Right kidney (tissue), 9 donors: Measurements from ENCODE around the gene OR13J1.
"Not testable (repeated sequence)": the region's sequence is repeated elsewhere in the genome, so short reads cannot be mapped to it uniquely, and the experiment has no call there.

ENCODE experiments used
- DNase-seq: peaks from one replicate; pipeline ENCODE4 v3.0.0-alpha.2; 2016
- long read RNA-seq, 8 donors: transcript quantifications; one replicate each; lab custom pipeline, GENCODE V29; 2026

OR13J1 gene, protein sequence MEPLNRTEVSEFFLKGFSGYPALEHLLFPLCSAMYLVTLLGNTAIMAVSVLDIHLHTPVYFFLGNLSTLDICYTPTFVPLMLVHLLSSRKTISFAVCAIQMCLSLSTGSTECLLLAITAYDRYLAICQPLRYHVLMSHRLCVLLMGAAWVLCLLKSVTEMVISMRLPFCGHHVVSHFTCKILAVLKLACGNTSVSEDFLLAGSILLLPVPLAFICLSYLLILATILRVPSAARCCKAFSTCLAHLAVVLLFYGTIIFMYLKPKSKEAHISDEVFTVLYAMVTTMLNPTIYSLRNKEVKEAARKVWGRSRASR
- long read RNA-seq, donor 1, result 0 reads
- long read RNA-seq, donor 2, result 0 reads
- long read RNA-seq, donor 3, result 0 reads
- long read RNA-seq, donor 4, result 0 reads
- long read RNA-seq, donor 5, result 0 reads
- long read RNA-seq, donor 6, result 0 reads
- long read RNA-seq, donor 7, result 0 reads
- long read RNA-seq, donor 8, result 0 reads

DNA sequence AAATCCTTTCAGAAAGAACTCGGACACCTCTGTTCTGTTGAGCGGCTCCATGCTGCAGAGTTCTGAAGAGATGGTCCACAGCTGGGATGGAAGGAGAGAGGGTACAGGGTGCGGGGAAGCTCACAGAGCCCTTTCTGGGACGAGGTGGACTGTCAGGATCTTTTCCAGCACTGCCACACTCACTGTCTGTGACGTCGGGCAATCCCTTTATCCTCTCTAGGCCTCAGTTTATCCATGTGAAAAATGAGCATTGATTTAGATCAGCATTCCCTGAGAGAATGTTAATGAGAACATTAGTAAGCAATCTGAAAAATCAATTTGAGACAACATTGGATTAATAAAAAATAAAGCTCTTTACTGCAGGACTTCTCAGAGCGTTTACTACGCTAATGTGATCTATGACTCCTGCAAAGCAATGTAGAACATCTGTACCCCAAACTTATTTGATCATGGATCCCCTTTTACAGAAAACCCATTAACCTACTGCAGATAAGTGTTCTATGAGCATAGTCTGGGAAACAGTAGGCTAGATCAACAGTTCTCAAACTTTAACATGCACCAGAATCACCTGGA lies at the start of gene OR13J1:
Gene OR13J1 (minus strand): TSS at position 51 of the 573 bp plus-strand sequence. CDS start 0 bp downstream, at position 51.
- DNase-seq, result no peak

DNA sequence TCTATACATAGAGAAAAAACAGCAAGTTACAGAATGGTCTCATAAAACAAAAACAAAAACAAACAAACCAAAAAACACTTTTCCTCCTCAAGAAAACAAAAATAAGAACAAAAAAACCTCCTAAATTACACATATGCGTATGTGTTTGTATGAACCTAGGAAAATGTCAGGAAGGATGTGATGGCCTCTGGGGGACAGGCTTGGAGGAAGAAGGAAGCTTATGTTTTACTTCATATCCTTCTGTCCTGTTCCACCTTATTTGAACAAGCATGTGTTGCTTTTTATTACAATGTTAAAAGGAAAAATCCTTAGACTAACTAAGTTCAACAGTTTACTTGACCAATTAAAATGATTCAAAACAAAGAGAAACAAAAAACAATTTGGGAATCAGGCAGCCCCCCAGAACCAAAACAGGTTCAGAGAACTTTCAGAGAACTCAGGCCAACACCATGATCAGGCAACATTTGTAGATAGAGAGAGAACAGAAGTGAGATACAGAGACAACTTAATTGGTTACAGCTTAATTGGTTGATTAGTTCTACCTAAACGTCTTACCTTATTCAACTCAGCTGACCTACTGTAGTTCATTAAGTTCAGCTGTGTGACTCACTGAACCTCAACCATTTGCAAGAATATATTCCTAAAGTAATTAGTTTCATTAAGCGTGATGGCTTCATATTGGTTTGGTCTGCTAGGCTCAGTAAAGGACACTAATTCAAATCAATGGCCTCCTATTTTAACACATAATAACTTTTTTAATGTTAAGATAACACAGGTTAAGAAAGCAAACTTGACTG lies 49.2 kb upstream of the OR13J1 start:
- no peak for DNase-seq

DNA sequence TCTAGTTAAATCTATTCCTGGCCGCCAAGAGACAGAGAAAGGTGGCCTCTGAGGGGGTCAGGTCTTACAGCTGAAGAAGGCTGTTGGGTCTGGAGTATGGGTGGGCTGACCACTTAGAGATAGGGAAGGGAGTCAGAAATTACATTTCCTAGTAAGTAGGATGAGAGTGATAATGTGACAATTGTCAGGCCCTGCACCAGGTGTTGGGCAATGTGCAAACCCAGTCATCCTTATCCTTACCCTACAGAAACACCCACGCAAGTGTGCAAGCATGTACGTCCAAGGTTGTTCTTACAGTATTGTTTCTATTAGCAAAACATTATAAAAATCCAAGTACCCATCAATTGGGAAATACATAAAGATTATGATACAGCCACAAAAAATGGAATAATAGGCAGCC lies 48.6 kb upstream of the OR13J1 start:
- no peak for DNase-seq

DNA sequence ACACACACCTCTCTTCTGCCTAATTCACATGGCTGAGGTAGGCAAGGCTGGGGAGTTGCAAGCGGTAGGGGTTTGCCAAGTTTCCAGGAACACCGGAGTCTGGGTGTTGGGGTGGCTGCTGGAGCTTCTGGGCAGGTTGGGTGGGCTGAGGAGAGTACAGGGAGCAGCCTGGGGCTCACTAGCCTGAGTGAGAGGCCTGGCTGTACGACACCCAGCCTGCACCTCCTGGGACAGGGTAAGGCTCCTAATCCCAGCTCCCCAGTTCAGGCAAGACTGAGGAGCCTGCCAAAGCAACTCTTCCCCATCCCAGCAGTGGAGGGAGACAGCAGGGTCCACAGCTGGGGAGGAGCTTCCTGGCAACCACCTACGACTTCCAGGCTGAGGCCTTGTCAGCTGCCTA lies 47.1 kb upstream of the OR13J1 start:
- DNase-seq, result no peak

DNA sequence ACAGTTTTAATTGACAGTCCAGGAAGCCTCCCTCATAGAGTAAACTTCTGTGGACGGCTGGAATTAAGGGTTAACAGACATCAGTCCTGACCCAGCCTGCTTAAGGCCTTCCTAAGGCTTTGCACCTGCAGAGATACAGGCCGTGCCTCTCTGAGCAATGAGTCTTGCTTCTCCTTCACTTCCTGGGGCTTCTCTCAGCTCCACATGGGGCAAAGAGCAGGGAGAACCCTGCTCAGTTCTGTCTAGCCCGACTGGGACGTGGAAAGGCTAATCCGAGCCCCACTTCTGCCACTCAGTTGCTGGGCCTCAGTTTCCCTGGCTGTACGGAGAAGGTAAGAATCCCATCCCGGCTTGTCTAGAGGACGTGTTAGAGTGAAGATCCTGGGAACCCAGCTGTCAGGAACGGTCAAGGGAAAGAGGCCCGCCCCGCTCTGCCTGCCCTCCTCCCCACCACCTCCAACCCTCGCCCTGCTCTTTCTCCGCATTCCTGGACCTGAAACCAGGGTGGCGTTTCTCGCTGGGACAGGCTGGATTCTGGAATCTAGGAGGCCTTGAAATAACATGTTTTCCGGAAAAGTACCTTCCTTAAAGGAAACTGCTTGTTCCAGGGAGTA lies 45.6 kb upstream of the OR13J1 start:
- DNase-seq, result no peak

DNA sequence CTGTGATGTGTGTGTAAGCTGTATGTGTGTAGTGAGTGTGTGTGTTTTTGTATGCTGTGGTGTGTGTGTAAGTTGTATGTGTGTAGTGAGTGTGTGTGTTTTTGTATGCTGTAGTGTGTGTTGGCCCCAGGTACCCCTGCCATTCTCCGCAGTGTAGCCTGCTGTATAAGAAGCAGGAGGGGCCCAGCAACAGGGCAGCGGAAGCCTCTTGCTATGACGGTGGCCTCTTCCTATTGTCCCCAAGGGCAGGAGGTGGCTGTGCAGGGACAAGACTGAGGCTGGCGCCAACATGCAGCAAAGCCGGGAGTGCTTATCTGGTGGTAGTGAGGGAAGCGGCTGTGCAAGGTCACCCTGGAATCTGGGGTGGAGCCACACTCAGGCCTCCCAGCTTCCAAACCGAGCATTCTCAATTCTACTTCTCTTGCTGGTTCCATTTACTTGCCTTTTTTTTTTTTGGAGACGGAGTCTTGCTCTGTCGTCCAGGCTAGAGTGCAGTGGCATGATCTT lies 44.2 kb upstream of the OR13J1 start:
- DNase-seq, result no peak

DNA sequence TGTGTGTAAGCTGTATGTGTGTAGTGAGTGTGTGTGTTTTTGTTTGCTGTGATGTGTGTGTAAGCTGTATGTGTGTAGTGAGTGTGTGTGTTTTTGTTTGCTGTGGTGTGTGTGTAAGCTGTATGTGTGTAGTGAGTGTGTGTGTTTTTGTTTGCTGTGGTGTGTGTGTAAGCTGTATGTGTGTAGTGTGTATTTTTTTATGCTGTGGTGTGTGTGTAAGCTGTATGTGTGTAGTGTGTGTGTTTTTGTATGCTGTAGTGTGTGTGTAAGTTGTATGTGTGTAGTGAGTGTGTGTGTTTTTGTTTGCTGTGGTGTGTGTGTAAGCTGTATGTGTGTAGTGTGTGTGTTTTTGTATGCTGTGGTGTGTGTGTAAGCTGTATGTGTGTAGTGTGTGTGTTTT lies 43.2 kb upstream of the OR13J1 start:
- DNase-seq, result not testable (repeated sequence)

DNA sequence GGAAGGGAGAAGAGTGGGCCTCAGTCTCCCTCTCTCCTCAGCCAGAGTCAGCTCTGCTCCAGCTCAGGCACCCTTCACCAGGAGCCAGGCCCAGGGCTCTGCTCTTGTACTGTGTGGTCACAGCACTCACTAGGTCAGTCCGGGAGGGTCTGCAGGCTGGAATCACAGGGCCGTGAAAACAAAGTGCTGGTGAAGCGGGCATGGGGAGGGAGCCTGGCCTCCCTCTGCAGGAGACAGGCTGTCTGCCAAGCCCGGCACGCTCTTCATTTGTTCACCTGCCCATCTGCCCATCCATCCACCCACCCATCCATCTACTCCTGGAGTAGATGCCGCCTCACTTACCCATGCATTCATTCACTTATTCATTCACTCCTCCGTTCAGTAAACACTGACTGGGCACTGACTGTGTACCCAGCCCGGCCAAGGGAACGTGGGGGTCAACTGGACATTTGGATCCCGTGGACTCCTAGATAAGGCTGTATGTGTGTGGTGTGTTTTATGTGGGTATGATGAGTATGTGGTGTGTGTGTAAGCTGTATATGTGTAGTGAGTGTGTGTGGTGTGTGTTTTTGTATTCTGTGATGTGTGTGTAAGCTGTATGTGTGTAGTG lies 42.7 kb upstream of the OR13J1 start:
- DNase-seq, result no peak

DNA sequence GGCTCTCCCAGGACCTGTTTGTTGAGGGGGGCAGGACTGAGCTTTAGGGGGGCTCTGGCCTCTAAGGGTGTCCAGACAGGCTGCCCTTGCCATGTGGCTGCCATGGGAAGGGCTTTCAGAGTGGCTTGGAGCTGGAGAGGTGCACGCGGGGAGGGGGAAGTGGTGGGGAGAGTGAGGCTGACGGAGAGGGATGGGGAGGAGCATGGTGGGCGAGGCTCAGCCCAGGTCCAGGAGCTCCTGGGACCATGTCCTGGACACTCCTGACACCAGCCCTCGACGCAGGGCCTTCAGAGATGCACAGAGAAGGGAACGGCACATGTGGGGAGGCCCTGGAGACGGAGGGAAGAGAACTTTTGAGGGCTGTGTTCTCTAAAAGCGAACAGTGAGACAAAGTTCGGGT lies 41.5 kb upstream of the OR13J1 start:
- DNase-seq, result no peak

DNA sequence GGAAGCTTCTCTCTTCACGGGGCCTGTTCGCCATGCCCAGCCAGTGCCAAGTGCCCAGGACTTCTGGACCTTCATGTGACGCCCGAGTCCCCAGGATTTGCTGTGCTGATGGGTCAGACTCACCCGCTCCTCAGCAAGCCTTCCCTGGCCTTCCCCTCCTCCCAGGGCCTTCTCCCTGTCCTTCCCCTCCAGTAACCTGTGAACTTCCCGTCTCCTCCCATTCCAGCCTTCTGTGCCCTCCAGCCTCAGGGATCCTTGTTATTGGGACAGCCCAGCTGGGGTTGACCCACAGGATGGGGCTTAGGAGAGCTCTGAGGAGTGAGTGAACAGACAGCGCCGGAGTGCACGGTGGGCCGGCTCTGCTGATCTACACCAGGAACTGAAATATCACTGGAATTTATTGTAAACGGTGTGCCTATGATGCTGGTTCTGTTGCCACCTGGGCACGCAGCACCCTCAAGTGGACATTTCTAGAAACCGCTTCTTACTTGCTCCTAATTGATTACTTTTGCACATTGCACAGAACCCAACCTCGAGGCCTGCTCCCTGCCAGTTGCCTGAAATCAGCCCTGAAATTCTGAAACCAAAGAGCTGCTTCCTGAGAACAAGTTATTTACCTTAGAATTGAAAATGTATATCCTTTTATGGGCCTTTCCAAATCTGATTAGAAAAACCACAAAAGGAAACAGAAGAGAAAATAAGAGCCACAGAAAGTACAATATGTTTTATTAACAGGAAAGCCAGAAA lies 40.6 kb upstream of the OR13J1 start:
- no peak for DNase-seq

DNA sequence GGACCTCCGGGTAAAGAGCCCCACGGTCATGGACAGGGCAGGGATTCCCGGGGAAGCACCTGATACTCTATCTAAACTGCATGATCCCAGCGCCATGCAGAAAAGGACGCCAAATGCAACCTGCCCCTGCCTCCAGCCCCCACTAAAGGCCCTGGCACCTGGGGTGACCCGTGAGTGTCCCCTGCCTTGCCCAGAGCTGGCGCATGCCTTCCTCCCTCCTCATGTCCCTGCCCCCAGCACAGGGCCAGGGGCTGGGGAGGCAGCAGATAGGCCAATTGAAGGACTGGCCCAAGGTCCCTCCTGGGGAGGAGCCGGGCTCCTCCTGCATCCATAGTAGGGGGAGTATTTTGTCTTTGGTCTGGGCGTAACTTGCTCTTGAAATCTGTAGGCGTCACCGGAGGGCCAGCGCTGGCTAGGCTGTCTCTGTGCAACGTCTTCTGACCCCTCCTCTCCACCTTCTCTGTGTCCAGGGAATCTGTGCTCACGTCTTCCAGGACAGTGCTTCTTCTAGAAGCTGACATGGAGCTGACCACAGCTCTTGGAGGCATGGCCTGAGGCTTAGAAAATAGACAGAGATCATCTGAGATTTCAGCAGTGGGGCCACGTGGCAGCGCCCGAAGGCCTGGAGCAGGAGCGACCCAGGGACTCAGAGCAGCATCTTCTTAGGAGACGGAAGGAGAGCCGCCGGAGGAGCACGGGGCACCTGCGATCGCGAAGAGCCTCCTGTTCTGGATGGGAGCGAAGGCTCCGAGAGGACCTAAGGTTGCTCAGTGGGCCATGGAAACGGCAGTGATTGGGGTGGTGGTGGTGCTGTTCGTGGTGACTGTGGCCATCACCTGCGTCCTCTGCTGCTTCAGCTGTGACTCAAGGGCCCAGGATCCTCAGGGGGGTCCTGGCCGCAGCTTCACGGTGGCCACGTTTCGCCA lies 39.7 kb upstream of the OR13J1 start:
- DNase-seq, result no peak

DNA sequence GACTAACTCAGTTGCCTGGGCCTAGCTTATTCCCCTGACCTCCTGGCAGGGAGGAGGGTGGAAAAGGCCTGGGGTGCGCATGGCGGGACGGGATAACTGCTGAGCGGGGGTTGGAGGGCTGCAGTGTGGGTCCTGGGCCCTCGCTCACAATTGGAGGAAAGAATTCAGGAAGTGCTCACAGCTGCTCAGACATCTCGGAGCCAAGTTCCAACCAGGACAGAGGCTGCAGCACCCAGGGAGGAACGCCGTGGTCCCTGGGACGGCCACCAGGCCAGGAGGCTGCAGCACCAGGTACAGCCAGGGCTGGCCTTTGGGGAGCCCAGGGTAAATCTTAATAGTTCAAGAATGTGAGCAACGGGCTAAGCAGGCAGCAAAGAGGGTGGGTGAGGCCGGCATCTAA lies 39.1 kb upstream of the OR13J1 start, which contains the start of gene SPAAR:
Gene SPAAR (plus strand): TSS at position 217 of the 400 bp plus-strand sequence. CDS start 974 bp downstream, outside the sequence.
- DNase-seq, result no peak

DNA sequence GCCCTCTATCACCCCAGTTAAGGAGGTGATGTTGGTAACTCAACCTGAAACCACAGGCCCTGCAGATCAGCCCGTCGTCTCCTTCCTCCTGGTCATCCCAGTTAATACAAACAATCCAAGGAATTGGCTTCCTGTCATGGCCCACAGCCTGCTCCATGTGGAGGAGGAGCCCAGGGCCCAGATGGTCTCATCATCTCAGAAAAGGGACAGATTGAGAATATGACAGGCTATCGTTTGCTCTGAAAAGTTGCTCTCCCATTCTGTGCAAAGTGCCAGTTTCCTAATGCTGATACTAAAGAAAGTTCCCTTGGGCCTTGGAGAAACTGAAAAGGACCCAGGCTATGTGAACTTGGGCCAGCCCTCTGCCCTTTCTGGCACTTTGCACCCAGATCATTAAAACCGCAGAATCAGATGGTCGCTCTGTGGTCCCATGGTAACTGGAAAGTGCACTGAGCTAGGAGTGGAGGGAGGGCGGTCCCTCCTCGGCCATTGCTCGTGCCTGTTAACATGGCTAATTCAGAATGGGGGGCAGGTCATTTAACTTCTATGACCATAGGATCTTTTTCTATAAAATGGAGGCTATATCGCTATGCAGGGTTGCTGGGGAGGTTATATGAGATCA lies 38.4 kb upstream of the OR13J1 start:
- DNase-seq, result peak; percentile 45

DNA sequence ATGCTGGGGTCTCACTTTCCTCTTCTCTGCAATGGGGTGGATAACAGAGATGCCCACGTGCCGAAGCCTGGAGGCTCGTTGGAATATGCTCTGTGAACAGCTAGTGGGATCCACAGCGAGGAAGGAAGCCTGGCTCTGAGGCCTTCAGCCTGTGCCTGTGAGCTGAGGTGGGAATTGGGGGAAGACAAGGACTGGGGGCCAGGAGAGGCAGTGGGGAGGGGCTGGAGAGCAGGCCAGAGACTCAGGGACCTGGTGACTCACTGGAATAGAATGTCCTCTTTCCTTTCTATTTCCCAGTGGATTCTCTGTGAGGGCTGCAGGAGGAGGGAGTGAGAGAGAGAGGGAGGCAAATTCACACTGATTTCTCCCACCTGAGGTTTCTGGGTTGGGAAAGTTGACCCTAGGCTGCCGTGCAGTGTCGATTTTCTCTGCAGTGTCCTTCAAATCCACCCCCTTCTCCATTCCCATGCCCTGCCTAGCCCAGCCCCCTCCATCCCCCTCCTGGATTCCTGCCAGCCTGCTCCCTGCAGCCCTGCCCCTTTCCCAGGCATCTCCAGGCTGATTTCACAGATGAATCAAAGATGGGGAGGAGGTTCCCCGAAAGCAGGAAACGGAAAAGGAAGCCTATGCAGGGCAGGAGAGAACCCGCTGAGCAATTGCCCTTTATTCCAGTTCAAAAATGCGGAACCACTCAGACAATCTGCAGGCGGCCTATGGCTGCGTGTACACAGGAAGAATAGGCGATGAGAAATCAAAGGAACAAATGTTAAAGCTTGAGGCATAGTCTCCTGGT lies 37.7 kb upstream of the OR13J1 start:
- DNase-seq, result peak; percentile 52

DNA sequence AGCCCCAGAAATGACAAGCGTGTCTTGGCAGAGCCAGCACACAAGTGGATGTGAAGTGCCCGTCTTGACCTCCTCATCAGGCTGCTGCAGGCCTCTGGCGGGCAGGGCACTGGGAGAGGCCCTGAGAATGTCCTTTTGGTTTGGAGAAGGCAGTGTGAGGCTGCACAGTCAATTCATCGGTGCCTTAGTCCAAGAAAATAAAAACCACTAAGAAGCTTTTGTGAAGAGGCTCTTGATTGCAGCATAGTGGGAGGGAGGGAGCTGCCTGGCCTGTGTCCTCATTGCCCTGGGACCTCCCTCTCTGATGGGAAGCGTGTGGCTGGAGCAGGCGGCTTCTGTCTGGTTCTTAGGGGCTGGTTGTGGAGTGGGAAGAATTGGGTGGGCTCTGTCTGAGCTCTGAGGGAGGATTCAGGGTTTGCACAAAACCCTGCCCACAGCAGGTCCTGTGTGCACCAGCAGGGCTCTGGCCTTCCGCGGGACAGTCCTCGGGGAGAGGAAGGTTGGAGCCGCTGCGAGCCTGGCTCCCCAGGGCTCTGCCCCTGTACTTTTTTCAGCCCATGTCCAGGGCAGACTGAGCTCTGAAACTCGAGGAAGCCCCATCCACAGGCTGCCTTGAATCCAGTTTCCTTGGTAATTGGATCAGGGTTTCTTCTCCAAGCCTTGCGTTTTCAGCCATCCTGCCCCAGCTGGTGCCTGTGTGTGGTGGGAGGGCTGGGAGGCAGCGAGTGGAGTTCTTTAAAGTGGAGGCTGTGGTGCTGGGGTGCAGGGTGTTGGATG lies 36.9 kb upstream of the OR13J1 start:
- DNase-seq, result peak; percentile 56

DNA sequence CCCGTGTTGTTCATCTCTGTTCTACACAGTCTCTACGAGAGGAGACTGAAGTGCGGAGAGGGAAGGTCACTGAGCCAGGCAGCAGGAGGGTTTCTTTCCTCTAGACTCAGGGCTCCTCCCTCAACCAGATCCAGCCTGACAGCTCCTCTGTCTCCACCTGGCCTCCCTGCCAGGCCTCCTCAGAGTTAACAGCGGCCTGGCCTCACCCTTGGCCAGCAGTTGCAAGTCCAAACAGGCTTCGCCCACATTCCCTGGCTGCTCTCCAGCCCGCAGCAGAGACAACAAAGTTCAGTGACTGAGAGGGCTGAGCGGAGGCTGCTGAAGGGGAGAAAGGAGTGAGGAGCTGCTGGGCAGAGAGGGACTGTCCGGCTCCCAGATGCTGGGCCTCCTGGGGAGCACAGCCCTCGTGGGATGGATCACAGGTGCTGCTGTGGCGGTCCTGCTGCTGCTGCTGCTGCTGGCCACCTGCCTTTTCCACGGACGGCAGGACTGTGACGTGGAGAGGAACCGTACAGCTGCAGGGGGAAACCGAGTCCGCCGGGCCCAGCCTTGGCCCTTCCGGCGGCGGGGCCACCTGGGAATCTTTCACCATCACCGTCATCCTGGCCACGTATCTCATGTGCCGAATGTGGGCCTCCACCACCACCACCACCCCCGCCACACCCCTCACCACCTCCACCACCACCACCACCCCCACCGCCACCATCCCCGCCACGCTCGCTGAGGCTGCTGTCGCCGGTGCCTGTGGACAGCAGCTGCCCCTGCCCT lies 35.9 kb upstream of the OR13J1 start, which contains the start of gene HRCT1:
Gene HRCT1 (plus strand): TSS at position 291 of the 768 bp plus-strand sequence. CDS start 86 bp downstream, at position 377.
- peak; percentile 47 for DNase-seq
